ENCODE data around the gene KCNH2.

DNA sequence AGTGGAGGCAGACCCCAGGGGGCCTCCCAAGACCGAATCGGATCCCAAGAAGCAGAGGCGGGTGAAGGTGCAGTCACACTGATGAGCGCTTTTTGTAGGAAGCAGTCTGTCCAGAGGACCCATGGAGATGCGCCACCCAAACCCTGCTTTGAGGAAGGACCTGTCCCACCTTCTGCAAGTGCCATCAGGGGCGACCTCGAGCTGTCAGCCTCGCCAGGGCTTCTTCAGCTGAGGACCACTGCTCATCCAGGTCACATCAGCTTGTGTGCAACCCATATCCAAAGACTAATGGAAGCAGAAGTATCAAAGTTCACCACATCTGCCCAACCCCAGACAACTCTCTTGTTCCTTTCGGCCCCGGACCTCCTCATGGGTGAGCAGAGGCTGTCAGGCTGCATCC, 61.5 kb downstream of the KCNH2 start:
- TF ChIP-seq, protein P1, sequence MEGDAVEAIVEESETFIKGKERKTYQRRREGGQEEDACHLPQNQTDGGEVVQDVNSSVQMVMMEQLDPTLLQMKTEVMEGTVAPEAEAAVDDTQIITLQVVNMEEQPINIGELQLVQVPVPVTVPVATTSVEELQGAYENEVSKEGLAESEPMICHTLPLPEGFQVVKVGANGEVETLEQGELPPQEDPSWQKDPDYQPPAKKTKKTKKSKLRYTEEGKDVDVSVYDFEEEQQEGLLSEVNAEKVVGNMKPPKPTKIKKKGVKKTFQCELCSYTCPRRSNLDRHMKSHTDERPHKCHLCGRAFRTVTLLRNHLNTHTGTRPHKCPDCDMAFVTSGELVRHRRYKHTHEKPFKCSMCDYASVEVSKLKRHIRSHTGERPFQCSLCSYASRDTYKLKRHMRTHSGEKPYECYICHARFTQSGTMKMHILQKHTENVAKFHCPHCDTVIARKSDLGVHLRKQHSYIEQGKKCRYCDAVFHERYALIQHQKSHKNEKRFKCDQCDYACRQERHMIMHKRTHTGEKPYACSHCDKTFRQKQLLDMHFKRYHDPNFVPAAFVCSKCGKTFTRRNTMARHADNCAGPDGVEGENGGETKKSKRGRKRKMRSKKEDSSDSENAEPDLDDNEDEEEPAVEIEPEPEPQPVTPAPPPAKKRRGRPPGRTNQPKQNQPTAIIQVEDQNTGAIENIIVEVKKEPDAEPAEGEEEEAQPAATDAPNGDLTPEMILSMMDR (IDR thresholded peaks at IDR 0.05; ENCODE audit: insufficient read depth, low read length, poor library complexity, severe bottlenecking), result no peak
- no peak for TF ChIP-seq EZH2phosphoT487 (conservative IDR thresholded peaks at IDR 0.05; ENCODE audit: low read length)

Data from SU-DHL-6 (cell line).